NOMO-1 (cell line): ENCODE results near the gene TTYH1.
"Not testable (repeated sequence)": the region's sequence is repeated elsewhere in the genome, so short reads cannot be mapped to it uniquely, and the experiment has no call there.

ENCODE experiments used
- DNase-seq, 2 experiments: peaks; one replicate each; lab custom pipeline; 2025; ENCODE audit not compliant: unreplicated experiment in 2 of 2; lab: John Stamatoyannopoulos, UW

The TTYH1 gene

GRCh38 chr19:54415208-54415900 lies at the start of gene TTYH1:
Gene TTYH1 (plus strand): TSS chr19:54415464. CDS start chr19:54415553, 89 bp downstream.
- no peak for DNase-seq

GRCh38 chr19:54365798-54366197 lies 49.5 kb upstream of the TTYH1 start:
- DNase-seq, result not testable (repeated sequence)

GRCh38 chr19:54366811-54367210 lies 48.5 kb upstream of the TTYH1 start:
- DNase-seq, result no peak

- DNase-seq, result peak; percentile 32 to 39
Measured at GRCh38 chr19:54369082-54369687, 46.1 kb upstream of the TTYH1 start.

GRCh38 chr19:54369688-54370433 lies 45.4 kb upstream of the TTYH1 start:
- DNase-seq, result peak in 1 of 2 experiments; percentile 15

GRCh38 chr19:54370434-54370796 lies 44.8 kb upstream of the TTYH1 start:
- peak in 1 of 2 experiments; percentile 17 for DNase-seq

GRCh38 chr19:54371453-54371852 lies 43.8 kb upstream of the TTYH1 start:
- not testable (repeated sequence) for DNase-seq

- DNase-seq, result peak; percentile 83 to 86
Measured at GRCh38 chr19:54373781-54374631, 41.3 kb upstream of the TTYH1 start.

GRCh38 chr19:54375181-54375938 lies 39.9 kb upstream of the TTYH1 start:
- peak in 1 of 2 experiments; percentile 50 for DNase-seq

- peak in 1 of 2 experiments; percentile 10 for DNase-seq
Measured at GRCh38 chr19:54376610-54377285, 38.5 kb upstream of the TTYH1 start.

- DNase-seq, result no peak
Measured at GRCh38 chr19:54379187-54379678, 36.0 kb upstream of the TTYH1 start.

GRCh38 chr19:54380897-54381296 lies 34.4 kb upstream of the TTYH1 start:
- no peak for DNase-seq

GRCh38 chr19:54382041-54382440 lies 33.2 kb upstream of the TTYH1 start:
- DNase-seq, result peak in 1 of 2 experiments; percentile 8

- peak in 1 of 2 experiments; percentile 74 for DNase-seq
Measured at GRCh38 chr19:54383330-54383729, 31.9 kb upstream of the TTYH1 start.

- DNase-seq, result peak in 1 of 2 experiments; percentile 67
Measured at GRCh38 chr19:54387991-54388801, 27.1 kb upstream of the TTYH1 start.

- no peak for DNase-seq
Measured at GRCh38 chr19:54388802-54389139, 26.5 kb upstream of the TTYH1 start.

GRCh38 chr19:54389553-54389952 lies 25.7 kb upstream of the TTYH1 start:
- DNase-seq, result peak; percentile 66 to 79

- DNase-seq, result peak in 1 of 2 experiments; percentile 55
Measured at GRCh38 chr19:54390942-54391577, 24.2 kb upstream of the TTYH1 start.
